Spleen (tissue), 13 donors: ENCODE results near the gene RNPS1. TPM values are rescaled to one million over a fixed set of nuclear protein-coding genes. Genes with fewer than 3 reads are reported as not detected.

ENCODE experiments used
- DNase-seq: peaks from one replicate; pipeline ENCODE4 v3.0.0-alpha.2; 2020
- H3K27ac ChIP-seq, 8 donors: fragments of 200-600 bp; sonication (generic) in 7 of 8; 1 replicate in 4 of 8; 2 replicates in 4 of 8; pipeline versions ENCODE4 v1.5.0 to v1.8.0; 2016 to 2021; ENCODE audit warnings: inconsistent platforms in 4 of 8, mild to moderate bottlenecking in 4 of 8, moderate library complexity in 1 of 8
- H3K27me3 ChIP-seq, 7 donors: fragments of 200-600 bp; sonication (generic) in 6 of 7; replicated peaks in 1 of 7; 1 replicate in 4 of 7; 2 replicates in 3 of 7; pipeline versions ENCODE4 v1.5.0 to v1.8.0; 2016 to 2021; ENCODE audit warnings: inconsistent platforms in 3 of 7, mild to moderate bottlenecking in 1 of 7
- H3K36me3 ChIP-seq, 6 donors: fragments of 200-600 bp; sonication (generic) in 5 of 6; 1 replicate in 4 of 6; 2 replicates in 2 of 6; pipeline versions ENCODE4 v1.5.0 to v1.8.0; 2016 to 2021; ENCODE audit warnings: inconsistent platforms in 2 of 6
- H3K4me1 ChIP-seq, 6 donors: fragments of 200-600 bp; sonication (generic) in 5 of 6; 1 replicate in 3 of 6; 2 replicates in 3 of 6; pipeline versions ENCODE4 v1.5.0 to v1.8.0; 2016 to 2021; ENCODE audit warnings: inconsistent platforms in 3 of 6
- H3K4me3 ChIP-seq, 8 donors: fragments of 200-600 bp; sonication (generic) in 7 of 8; 1 replicate in 4 of 8; 2 replicates in 4 of 8; pipeline versions ENCODE4 v1.5.0 to v1.8.0; 2016 to 2021; ENCODE audit warnings: inconsistent platforms in 4 of 8, mild to moderate bottlenecking in 4 of 8, moderate library complexity in 2 of 8
- H3K9me3 ChIP-seq, 8 donors: fragments of 200-600 bp; sonication (generic) in 7 of 8; 1 replicate in 4 of 8; 2 replicates in 4 of 8; pipeline versions ENCODE4 v1.5.0 to v1.8.0; 2016 to 2021; ENCODE audit warnings: inconsistent platforms in 4 of 8
- CTCF ChIP-seq, 11 experiments: fragments of 200-600 bp in 7 of 11; fragments of 450-650 bp in 4 of 11; sonication (generic) in 4 of 11; IDR thresholded peaks in 8 of 11; conservative IDR thresholded peaks in 3 of 11; 1 replicate in 7 of 11; 2 replicates in 4 of 11; pipeline versions ENCODE4 v1.4.0 to v1.8.0; 2016 to 2021; ENCODE audit warnings: antibody characterized with exemption in 11 of 11, inconsistent platforms in 4 of 11, mild to moderate bottlenecking in 1 of 11
- POLR2A ChIP-seq, 3 donors: fragments of 450-650 bp; IDR thresholded peaks; one replicate each; pipeline ENCODE4 v1.5.1; 2017; ENCODE audit warnings: antibody characterized with exemption in 3 of 3, mild to moderate bottlenecking in 1 of 3
- POLR2AphosphoS5 ChIP-seq, 3 donors: sonication (generic); formaldehyde crosslinking; IDR thresholded peaks; one replicate each; pipeline ENCODE4 v1.5.1; 2017; ENCODE audit warnings: antibody characterized with exemption in 3 of 3
- WGBS, 5 donors: extraction: QIAGEN DNeasy Blood & Tissue Kit in 3 of 5; methylation state at CpG; one replicate each; pipeline versions ENCODE4 v1.1.5 to v1.1.7; 2013 to 2018; 5-methylcytosine and 5-hydroxymethylcytosine counted together
- intact Hi-C: fragments of 100-400 bp; cut with DNase I; formaldehyde crosslinking; loops from one replicate; pipeline ENCODE4 v1.15.0; 2023; ENCODE audit warnings: low total_unique reads
- long read RNA-seq, 2 donors: transcript quantifications; one replicate each; lab custom pipeline, GENCODE V29; 2026
- polyA plus RNA-seq, 3 donors: library from polyadenylated mRNA; stranded (reverse); fragments of 200-250 nt; gene quantifications; one replicate each; pipeline ENCODE4 v1.2.1, GENCODE V29; 2013
- total RNA-seq, 7 donors: library from RNA; depleted of rRNA in 3 of 7; stranded (reverse); fragments of >200 nt in 3 of 7; fragmentation: NEBNext Ultra II Directional in 4 of 7; extraction: Animal tissue kit (Norgen Biotek cat#: 25700) in 4 of 7; gene quantifications; one replicate each; pipeline versions ENCODE4 v1.1.0 to v1.2.1, GENCODE V29; 2016 to 2021
- donor health status: healthy with polysubstance abuse.
- donor health status: DM: no; HTN: no; CAD: no; lungs with moderate emphysema.
- donor health status: DM: no; HTN: no; CAD: no.
- donor health status: Bipolar disorder and iron deficiency.
- donor health status: healthy.
- donor health status: DM: no; HTN: no; CAD: no.
- donor health status: DM: yes; HTN: yes; CAD: no.

Gene RNPS1, protein sequence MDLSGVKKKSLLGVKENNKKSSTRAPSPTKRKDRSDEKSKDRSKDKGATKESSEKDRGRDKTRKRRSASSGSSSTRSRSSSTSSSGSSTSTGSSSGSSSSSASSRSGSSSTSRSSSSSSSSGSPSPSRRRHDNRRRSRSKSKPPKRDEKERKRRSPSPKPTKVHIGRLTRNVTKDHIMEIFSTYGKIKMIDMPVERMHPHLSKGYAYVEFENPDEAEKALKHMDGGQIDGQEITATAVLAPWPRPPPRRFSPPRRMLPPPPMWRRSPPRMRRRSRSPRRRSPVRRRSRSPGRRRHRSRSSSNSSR
- total RNA-seq = 100 to 1,000 TPM; 119 to 153 (median 132) TPM
- polyA plus RNA-seq = 100 to 1,000 TPM; 123 to 180 (median 125) TPM
- long read RNA-seq, donor 1, transcript RNPS1-217 (7 exons, 1,514 nt) = minor isoform, 5 of 72 reads
- long read RNA-seq, donor 1, transcript RNPS1-206 (2 exons, 2,223 nt) = minor isoform, 12 of 72 reads
- long read RNA-seq, donor 1, transcript RNPS1-220 (7 exons, 2,037 nt) = major isoform, 23 of 72 reads
- long read RNA-seq, donor 1, transcript RNPS1-202 (8 exons, 2,241 nt) = minor isoform, 16 of 72 reads
- long read RNA-seq, donor 1, partial matches to known transcripts = 6 of 72 reads
- long read RNA-seq, donor 1, other reads (novel, unspliced or antisense) = 0 of 72 reads
- long read RNA-seq, donor 2, transcript RNPS1-219 (6 exons, 1,685 nt) = minor isoform, 5 of 60 reads
- long read RNA-seq, donor 2, transcript RNPS1-220 (7 exons, 2,037 nt) = major isoform, 27 of 60 reads
- long read RNA-seq, donor 2, transcript RNPS1-217 (7 exons, 1,514 nt) = minor isoform, 7 of 60 reads
- long read RNA-seq, donor 2, transcript RNPS1-202 (8 exons, 2,241 nt) = minor isoform, 14 of 60 reads
- long read RNA-seq, donor 2, partial matches to known transcripts = 0 of 60 reads
- long read RNA-seq, donor 2, other reads (novel, unspliced or antisense) = 0 of 60 reads

DNA sequence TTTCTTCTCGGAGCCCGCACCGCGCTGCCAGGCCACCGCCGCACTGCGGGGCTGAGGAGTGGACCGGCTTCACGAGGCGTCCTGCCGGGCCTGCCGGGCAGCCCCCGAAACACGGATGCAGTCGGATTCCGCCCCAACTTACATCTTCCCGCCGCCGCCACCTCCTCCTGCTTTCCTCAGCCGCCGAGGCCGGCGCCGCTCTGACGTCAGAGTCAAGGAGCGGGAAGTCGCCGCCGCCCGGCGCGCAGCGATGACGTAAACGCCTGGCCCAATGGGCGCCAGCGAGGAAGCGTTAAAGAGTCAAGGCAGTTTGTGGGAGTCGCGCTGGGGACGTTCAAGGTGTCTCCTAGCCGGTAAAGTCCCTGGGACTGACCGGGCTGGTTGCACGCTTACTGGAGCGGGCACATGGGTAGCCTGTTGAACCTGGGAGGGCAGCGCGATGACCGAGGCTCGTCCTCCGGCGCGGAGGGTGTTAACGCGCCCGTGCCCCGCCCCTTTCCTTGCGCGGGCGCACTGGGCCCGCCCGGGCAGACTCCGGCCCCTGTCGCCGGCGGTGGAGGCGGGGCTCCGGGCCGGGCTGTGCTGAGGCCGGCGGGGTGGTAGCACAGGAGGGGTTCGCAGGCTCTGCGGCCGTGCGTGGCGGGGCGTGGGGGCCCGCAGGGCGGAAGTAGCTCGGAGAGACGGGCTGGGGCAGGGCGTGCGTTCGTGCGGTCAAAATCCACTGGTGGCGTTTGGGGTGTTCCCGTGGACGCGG is at the start of gene RNPS1:
Gene RNPS1, minus strand, starts transcription at position 214 of the 754 bp plus-strand sequence. CDS start 3,483 bp downstream, outside the sequence.
- peaks cover 33 to 85% (median 45%) of the 10 kb centered on the region in 6 donors for H3K4me1 ChIP-seq
- H3K27ac ChIP-seq = peak within 1 kb of the TSS; percentile 96 to 100 (median 98)
- intact Hi-C loops = no loop called here
- 0 to 2% (median 1%) methylated on average over 31 to 88 of the region's 88 CpGs for WGBS, 5 donors
- peak; percentile 98 for DNase-seq
- H3K27me3 ChIP-seq = no peaks in the 10 kb centered on the region
- TF ChIP-seq CTCF (IDR thresholded peaks at IDR 0.05 in 8 of 11, conservative IDR thresholded peaks at IDR 0.05 in 3 of 11) (peak in 1 of 11 experiments; percentile 18), POLR2A (IDR thresholded peaks at IDR 0.05) (peak; percentile 92 to 94 (median 94)), POLR2AphosphoS5 (IDR thresholded peaks at IDR 0.05) (peak; percentile 99 to 100 (median 99))
- no peaks in the 10 kb centered on the region for H3K9me3 ChIP-seq
- H3K36me3 ChIP-seq = peaks cover 0 to 30% (median 17%) of the 10 kb centered on the region in 6 donors
- peak within 1 kb of the TSS; percentile 68 to 99 (median 94) for H3K4me3 ChIP-seq

- H3K36me3 ChIP-seq = peaks cover 0 to 40% (median 3%) of the 10 kb centered on the region in 6 donors
- no peaks in the 10 kb centered on the region for H3K27me3 ChIP-seq
- TF ChIP-seq CTCF (IDR thresholded peaks at IDR 0.05 in 8 of 11, conservative IDR thresholded peaks at IDR 0.05 in 3 of 11) (no peak), POLR2A (IDR thresholded peaks at IDR 0.05) (no peak), POLR2AphosphoS5 (IDR thresholded peaks at IDR 0.05) (no peak)
- no peak overlapping the region for H3K27ac ChIP-seq
- H3K4me1 ChIP-seq = no peaks in the 10 kb centered on the region
- no peak overlapping the region for H3K4me3 ChIP-seq
- WGBS, 5 donors = 86 to 94% (median 88%) methylated on average over 23 to 26 of the region's 26 CpGs
- H3K9me3 ChIP-seq = no peaks in the 10 kb centered on the region
- DNase-seq = no peak
- intact Hi-C loops = no loop called here
Observed at GRCh38 chr16:2317231-2318020, 49.5 kb upstream of the RNPS1 start.

GRCh38 chr16:2308089-2308962 is 40.4 kb upstream of the RNPS1 start:
- no peaks in the 10 kb centered on the region for H3K27me3 ChIP-seq
- WGBS, 5 donors = 89 to 92% (median 90%) methylated on average over 27 to 30 of the region's 30 CpGs
- H3K9me3 ChIP-seq = no peaks in the 10 kb centered on the region
- intact Hi-C loops = no loop called here
- no peak overlapping the region for H3K4me3 ChIP-seq
- peaks cover 0 to 24% (median 7%) of the 10 kb centered on the region in 6 donors for H3K36me3 ChIP-seq
- no peak for DNase-seq
- no peak for TF ChIP-seq POLR2A (IDR thresholded peaks at IDR 0.05)
- TF ChIP-seq POLR2AphosphoS5 (IDR thresholded peaks at IDR 0.05) = no peak
- no peak for TF ChIP-seq CTCF (IDR thresholded peaks at IDR 0.05 in 8 of 11, conservative IDR thresholded peaks at IDR 0.05 in 3 of 11)
- H3K27ac ChIP-seq = no peak overlapping the region
- no peaks in the 10 kb centered on the region for H3K4me1 ChIP-seq
